Neural cell (in vitro differentiated cells): ENCODE results near the gene LSM12. TPM values are rescaled to one million over a fixed set of nuclear protein-coding genes. Genes with fewer than 3 reads are reported as not detected.

Source experiments
- H2AFZ ChIP-seq: fragments of 200-600, 300-800 bp; sonication (generic), shearing (Covaris generic); 2 replicates; pipeline ENCODE4 v1.6.0; 2014; ENCODE audit warnings: low read depth, mild to moderate bottlenecking, antibody characterized with exemption, low read length, moderate library complexity
- H3F3A ChIP-seq: fragments of 200-600 bp; shearing (Covaris generic); 2 replicates; pipeline ENCODE4 v1.6.1; 2016; ENCODE audit warnings: mild to moderate bottlenecking, moderate library complexity, mixed read lengths, antibody characterized with exemption, low read length; ENCODE audit not compliant: insufficient read depth, poor library complexity, severe bottlenecking
- H3K27ac ChIP-seq: fragments of 200-600, 300-800 bp; sonication (generic), shearing (Covaris generic); 2 replicates; pipeline ENCODE4 v1.5.1; 2014; ENCODE audit warnings: mild to moderate bottlenecking, low read length, moderate library complexity
- H3K27me3 ChIP-seq: fragments of 300-800, 200-600 bp; sonication (generic), shearing (Covaris generic); 2 replicates; pipeline ENCODE4 v1.6.0; 2014; ENCODE audit warnings: mild to moderate bottlenecking, low read depth, low read length, moderate library complexity; ENCODE audit not compliant: insufficient read depth
- H3K36me3 ChIP-seq: fragments of 300-800, 200-600 bp; sonication (generic), shearing (Covaris generic); 2 replicates; pipeline ENCODE4 v1.5.1; 2014; ENCODE audit warnings: mild to moderate bottlenecking, antibody characterized with exemption, low read length, moderate library complexity; ENCODE audit not compliant: insufficient read depth
- H3K4me2 ChIP-seq: fragments of 300-800, 200-600 bp; sonication (generic), shearing (Covaris generic); 2 replicates; pipeline ENCODE4 v1.6.0; 2014; ENCODE audit warnings: mild to moderate bottlenecking, low read length
- H3K4me3 ChIP-seq: fragments of 300-800, 200-600 bp; sonication (generic), shearing (Covaris generic); 2 replicates; pipeline ENCODE4 v1.5.1; 2014; ENCODE audit warnings: mild to moderate bottlenecking, low read length, moderate library complexity
- H3K79me2 ChIP-seq: fragments of 200-600 bp; shearing (Covaris generic); replicated peaks from 2 replicates; pipeline ENCODE4 v1.6.0; 2014; ENCODE audit warnings: mild to moderate bottlenecking, low read length, moderate library complexity; ENCODE audit not compliant: insufficient read depth
- H3K9ac ChIP-seq: fragments of 300-800, 200-600 bp; sonication (generic), shearing (Covaris generic); 2 replicates; pipeline ENCODE4 v1.6.1; 2016; ENCODE audit warnings: mild to moderate bottlenecking, low read length, mixed read lengths
- H3K9me2 ChIP-seq: fragments of 200-600 bp; shearing (Covaris generic); 2 replicates; pipeline ENCODE4 v1.6.1; 2016; ENCODE audit warnings: mild to moderate bottlenecking, low read length, mixed read lengths; ENCODE audit not compliant: insufficient read depth
- H3K9me3 ChIP-seq: fragments of 200-600, 300-800 bp; sonication (generic), shearing (Covaris generic); 2 replicates; pipeline ENCODE4 v1.6.1; 2016; ENCODE audit warnings: mild to moderate bottlenecking, mixed run types, low read length, moderate library complexity, mixed read lengths
- H4K20me1 ChIP-seq: fragments of 200-600 bp; shearing (Covaris generic); 2 replicates; pipeline ENCODE4 v1.6.1; 2016; ENCODE audit warnings: mild to moderate bottlenecking, mixed run types; ENCODE audit not compliant: insufficient read depth
- CTCF ChIP-seq: fragments of 450-650 bp; IDR thresholded peaks from 2 replicates; pipeline ENCODE4 v1.5.1; 2014; ENCODE audit warnings: antibody characterized with exemption, mild to moderate bottlenecking, moderate library complexity; ENCODE audit not compliant: poor library complexity, severe bottlenecking
- EP300 ChIP-seq: fragments of 450-650 bp; conservative IDR thresholded peaks from 2 replicates; pipeline ENCODE4 v1.6.1; 2014; ENCODE audit warnings: antibody characterized with exemption, mild to moderate bottlenecking, moderate library complexity; ENCODE audit not compliant: poor library complexity, severe bottlenecking
- EZH2 ChIP-seq: fragments of 200-600, 300-800 bp; shearing (Covaris generic), sonication (generic); IDR thresholded peaks from 2 replicates; pipeline ENCODE4 v1.6.1; 2014; ENCODE audit warnings: antibody characterized with exemption, low read length, borderline replicate concordance, mild to moderate bottlenecking; ENCODE audit not compliant: insufficient read depth, poor library complexity, severe bottlenecking
- MXI1 ChIP-seq: fragments of 450-650 bp; conservative IDR thresholded peaks from 2 replicates; pipeline ENCODE4 v1.6.1; 2014; ENCODE audit warnings: antibody characterized with exemption, mild to moderate bottlenecking; ENCODE audit not compliant: poor library complexity, severe bottlenecking
- POLR2AphosphoS5 ChIP-seq: IDR thresholded peaks from 2 replicates; pipeline ENCODE4 v1.6.1; 2012
- RAD21 ChIP-seq: fragments of 450-650 bp; conservative IDR thresholded peaks from 2 replicates; pipeline ENCODE4 v1.6.1; 2014; ENCODE audit warnings: antibody characterized with exemption, mild to moderate bottlenecking, moderate library complexity
- REST ChIP-seq: IDR thresholded peaks from 2 replicates; pipeline ENCODE4 v1.6.1; 2012; ENCODE audit warnings: borderline replicate concordance
- SMC3 ChIP-seq: fragments of 450-650 bp; conservative IDR thresholded peaks from 2 replicates; pipeline ENCODE4 v1.6.1; 2014; ENCODE audit warnings: antibody characterized with exemption, mild to moderate bottlenecking, moderate library complexity; ENCODE audit not compliant: poor library complexity
- TAF1 ChIP-seq: IDR thresholded peaks from 2 replicates; pipeline ENCODE4 v1.6.1; 2012; ENCODE audit warnings: low read depth
- polyA plus RNA-seq: library from polyadenylated mRNA; depleted of rRNA; stranded (reverse); fragments of >200 nt; gene quantifications from 2 replicates; pipeline ENCODE4 v1.2.3, GENCODE V29; 2014

LSM12 gene
- polyA plus RNA-seq, 1 donor from 2014 or later: 12.0 TPM

- Histone ChIP-seq H3K9me2 (no peaks in the 10 kb centered on the region), H3K9ac (no peak overlapping the region), H3K4me3 (no peak overlapping the region), H2AFZ (no peak overlapping the region), H3F3A (no peaks in the 10 kb centered on the region), H4K20me1 (no peaks in the 10 kb centered on the region), H3K4me2 (no peak overlapping the region), H3K9me3 (no peaks in the 10 kb centered on the region), H3K27ac (no peak overlapping the region), H3K27me3 (no peaks in the 10 kb centered on the region), H3K36me3 (no peaks in the 10 kb centered on the region), H3K79me2 (no peaks in the 10 kb centered on the region)
- no peak for TF ChIP-seq POLR2AphosphoS5
- TF ChIP-seq TAF1: no peak
- no peak for TF ChIP-seq EP300
- TF ChIP-seq MXI1: no peak
- no peak for TF ChIP-seq REST
- TF ChIP-seq RAD21: no peak
- TF ChIP-seq SMC3: no peak
- no peak for TF ChIP-seq CTCF
- TF ChIP-seq EZH2: no peak
Observed at GRCh38 chr17:44082256-44082927, 15.9 kb upstream of the LSM12 start.

GRCh38 chr17:44081681-44082080 is 15.2 kb upstream of the LSM12 start:
- no peak overlapping the region for H3K4me3 ChIP-seq
- H3K27me3 ChIP-seq: no peaks in the 10 kb centered on the region
- H2AFZ ChIP-seq: no peak overlapping the region
- no peaks in the 10 kb centered on the region for H3K9me3 ChIP-seq
- no peaks in the 10 kb centered on the region for H3K79me2 ChIP-seq
- H3K9ac ChIP-seq: no peak overlapping the region
- H3K27ac ChIP-seq: no peak overlapping the region
- H3F3A ChIP-seq: no peaks in the 10 kb centered on the region
- H3K36me3 ChIP-seq: no peaks in the 10 kb centered on the region
- no peaks in the 10 kb centered on the region for H3K9me2 ChIP-seq
- TF ChIP-seq RAD21 (no peak), TAF1 (no peak), EZH2 (no peak), MXI1 (no peak), POLR2AphosphoS5 (no peak), SMC3 (no peak), REST (no peak), EP300 (no peak), CTCF (no peak)
- H4K20me1 ChIP-seq: no peaks in the 10 kb centered on the region
- no peak overlapping the region for H3K4me2 ChIP-seq
